GM18517 (cell line): ENCODE data around the gene SV2B.

Experiments
- ATAC-seq: cut with Tn5 transposase; IDR thresholded peaks from one replicate; pipeline ENCODE4 v1.9.1; 2021; ENCODE audit warnings: mild to moderate bottlenecking, moderate library complexity; ENCODE audit not compliant: unreplicated experiment

The SV2B gene

DNA sequence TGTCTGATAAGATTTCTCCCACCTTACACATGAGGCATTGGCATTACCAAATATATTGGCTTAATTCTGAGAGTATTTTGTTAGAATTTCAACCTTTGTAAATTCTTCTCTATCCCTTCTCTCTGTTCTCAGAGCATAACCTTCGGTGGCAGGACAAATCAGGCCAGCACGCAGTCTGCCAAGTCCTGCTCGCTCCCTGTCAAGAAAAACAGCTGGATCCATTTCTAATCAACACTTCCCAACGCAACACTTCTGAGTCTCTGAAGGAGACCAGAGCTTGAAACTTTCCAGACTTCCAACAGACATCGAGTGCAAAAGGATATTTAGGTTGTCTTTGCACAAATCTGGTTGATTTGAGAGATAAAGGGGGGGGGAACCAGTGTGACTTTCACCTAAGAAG lies 125.7 kb downstream of the SV2B start:
- no peak for ATAC-seq

DNA sequence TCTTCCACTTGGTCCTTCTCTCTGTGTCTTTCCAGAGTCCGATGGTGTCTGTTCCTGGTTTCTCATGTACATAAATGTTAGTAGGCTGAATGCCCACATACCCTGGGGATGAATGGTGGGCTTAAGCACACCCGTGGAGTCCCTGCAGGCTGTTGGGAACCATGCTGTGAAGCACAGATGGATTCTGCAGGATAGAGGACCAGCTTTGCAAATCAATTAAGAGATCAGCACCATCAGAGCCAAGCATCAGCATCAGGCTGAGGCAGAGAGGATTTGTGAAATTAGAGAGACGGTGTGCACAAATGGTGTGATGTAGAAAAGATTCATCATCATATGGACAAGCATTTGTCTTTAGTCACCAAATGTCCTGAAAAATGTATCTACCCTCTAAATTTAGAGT lies 127.1 kb downstream of the SV2B start:
- no peak for ATAC-seq

DNA sequence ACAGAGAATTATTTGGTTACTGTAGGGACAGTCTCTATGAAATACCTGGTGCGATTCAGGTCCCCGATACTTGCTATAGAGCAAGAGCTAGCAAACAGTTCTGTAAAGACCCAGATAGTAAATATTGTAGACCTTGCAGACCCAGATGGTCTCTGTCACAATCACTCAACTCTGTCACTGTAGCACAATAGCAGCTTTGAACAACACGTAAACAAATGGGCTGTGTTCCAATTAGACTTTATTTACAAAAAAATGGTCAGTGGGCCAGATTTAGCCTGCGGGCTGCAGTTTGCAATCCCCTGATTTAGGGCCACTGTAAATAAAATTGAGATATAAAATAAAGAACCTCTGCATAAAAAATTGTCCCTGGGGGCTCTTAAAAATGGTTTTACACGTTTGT lies 127.7 kb downstream of the SV2B start:
- no peak for ATAC-seq

GRCh38 chr15:91228383-91228782 lies 128.3 kb downstream of the SV2B start:
- ATAC-seq, result no peak

DNA sequence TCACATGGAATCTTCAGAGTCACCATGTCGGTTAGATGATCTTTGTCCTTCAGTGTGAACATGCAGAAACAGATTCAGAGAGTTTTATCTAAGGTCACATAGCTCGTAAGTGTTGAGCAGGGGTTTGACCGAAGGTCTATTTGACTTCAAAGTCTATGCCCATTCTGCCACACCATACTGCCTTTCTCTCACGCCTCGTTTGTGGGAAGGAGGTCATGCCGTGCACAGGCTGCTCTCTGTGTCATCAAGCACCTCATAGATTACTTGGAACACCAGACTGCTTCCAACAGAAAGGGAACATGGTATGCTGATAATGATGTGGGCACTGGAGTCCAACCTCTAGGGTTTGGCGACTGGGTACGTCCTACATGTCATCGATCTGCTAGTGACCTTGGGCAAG lies 128.8 kb downstream of the SV2B start:
- ATAC-seq, result no peak

DNA sequence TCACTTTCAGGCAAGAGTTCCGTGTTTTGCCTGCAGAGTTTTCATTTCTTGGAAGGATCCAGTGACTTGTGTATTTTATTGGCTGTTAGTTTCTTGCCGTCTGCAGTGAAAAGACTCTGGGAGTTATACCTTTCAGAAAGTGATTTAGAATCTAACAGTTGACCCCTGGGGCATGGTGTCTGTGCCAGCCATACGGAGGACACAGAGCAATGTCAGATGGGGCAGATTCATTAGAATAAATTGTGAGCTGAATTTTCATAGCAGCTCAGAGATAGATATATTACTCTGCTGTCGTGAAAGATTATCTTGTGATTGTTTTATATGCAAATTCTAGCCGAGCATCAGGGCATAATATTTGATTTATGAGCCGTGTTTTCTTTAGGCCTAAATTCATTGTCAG lies 131.6 kb downstream of the SV2B start:
- no peak for ATAC-seq

GRCh38 chr15:91234759-91235158 lies 134.7 kb downstream of the SV2B start:
- ATAC-seq, result no peak

DNA sequence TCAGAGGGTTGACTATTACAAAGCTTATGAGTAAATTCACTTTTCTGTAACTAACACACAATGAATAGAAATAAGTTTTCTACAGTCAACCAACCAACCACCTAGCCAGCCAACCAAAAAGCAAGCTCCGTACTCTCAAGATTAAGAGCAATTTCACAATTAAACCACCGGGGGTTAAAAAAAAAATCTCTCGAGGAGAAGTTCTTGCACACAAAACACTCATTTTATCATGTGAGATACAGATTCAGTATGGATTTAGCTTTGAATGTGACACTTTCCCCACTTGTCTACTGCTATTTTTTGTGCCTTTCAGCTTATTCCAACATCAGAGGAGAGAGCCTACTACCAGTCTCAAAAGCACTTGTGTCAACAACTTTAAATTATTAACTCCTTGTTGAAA lies 135.3 kb downstream of the SV2B start:
- ATAC-seq, result no peak

DNA sequence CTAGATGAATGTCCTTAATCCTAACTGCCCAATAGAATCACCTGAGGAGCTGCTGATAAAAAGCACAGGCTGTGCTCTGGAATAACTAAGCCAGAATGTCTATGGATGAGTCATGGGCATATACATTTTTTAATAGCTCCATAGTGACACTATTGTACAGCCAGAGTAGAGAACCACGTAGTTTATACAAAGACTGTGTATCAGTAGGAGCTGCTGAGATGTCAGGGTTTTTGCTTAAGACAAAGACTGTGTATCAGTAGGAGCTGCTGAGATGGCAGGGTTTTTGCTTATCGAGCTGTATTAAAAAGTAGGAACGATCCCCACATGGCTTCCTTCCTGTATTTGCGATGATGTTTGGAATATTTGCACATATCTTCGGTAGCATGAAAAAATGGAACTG lies 137.4 kb downstream of the SV2B start:
- no peak for ATAC-seq

DNA sequence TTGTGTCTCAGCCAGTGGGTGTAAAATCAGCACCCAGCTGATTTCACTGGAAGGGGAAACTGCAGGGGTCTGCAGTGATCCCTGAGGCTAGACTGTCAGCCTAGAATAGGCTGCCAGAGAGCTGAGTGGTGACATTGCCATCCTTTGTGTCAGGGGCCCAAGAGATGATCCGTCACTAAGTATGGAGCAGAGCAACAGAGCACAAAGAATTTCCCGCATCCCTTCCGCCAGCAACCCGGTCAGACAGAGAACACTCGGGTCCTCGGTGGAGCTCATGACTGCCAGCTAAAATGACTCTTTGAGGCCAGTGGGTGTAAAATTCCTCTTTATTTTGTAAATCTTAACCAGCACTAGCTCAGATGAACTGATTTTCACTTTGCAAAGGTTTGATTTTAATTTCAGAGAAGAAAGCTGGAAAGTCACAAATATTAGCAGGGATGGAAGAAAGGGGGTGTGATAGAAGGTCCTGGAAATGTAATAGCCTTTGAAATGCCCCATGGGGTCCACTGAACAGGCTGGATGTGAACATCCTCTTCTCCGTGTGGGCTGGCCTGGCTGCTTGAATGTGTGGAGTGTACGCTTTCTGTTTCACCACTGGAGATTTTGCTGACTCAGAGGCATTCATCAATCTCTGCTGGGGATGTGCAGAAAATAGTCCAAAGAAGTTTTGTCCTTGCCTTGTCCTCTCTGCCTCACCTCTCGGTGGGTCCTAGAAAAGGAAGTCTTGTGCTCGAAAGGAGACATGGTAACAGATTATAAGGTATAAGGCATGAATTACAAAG lies 138.8 kb downstream of the SV2B start:
- ATAC-seq, result no peak

DNA sequence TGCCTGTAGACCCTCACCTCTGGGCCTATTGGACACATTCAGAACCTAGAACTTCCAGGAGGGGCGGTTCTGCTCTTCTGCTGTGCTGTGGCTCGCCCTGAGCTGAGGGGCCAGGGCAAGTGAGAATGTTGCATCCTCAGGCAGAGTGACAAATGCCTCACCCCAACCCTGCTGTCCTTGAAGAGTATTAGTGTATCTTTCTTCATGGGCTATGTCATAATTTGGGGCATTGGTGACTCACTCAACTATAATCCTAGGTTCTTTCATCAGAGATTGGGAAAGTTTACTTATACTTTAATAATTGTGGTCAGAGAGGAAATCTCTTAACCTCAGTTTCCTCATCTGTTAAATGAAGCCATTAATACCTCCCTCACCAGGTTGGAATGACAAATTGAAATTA lies 143.8 kb downstream of the SV2B start:
- no peak for ATAC-seq

GRCh38 chr15:91244919-91245318 lies 144.9 kb downstream of the SV2B start:
- no peak for ATAC-seq

- ATAC-seq, result no peak
Observed at GRCh38 chr15:91246998-91247397, 146.9 kb downstream of the SV2B start.

- ATAC-seq, result no peak
Observed at GRCh38 chr15:91249591-91249990, 149.5 kb downstream of the SV2B start.

DNA sequence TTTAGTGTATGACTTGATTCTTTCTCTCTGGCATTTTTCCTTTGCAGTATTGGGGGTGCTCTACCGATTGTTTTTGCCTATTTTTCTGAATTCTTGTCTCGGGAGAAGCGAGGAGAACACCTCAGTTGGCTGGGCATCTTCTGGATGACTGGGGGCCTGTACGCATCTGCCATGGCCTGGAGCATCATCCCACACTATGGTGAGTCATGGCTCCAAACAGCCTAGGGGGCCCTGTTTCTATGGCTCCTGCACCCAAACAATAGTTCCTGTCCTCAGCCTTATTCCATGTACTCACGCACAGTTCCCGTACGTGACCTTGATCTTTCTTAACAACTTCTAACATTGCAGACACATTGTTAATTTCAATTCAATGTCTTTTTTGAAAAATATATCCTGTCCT lies 152.3 kb downstream of the SV2B start:
- ATAC-seq, result no peak

DNA sequence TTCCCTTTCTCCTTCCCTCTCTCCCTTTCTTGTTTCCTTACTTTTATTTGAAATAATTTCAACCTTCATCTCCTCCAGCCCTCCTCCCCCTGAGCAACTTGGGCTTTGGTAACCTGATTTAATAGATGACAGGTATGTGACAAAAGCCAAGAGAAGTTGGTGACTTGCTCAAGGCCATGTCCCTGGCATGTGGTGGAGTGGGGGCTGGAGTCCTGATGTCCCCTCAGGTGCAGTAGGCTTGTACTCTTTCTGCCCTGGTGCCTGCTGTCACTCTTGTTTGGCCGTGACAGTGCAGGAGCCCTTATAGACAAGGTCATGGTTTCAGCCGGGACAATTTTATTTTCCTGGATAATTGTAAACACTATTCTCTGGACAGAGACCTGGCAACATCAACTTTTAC lies 152.7 kb downstream of the SV2B start:
- ATAC-seq, result no peak

GRCh38 chr15:91253605-91254004 lies 153.5 kb downstream of the SV2B start:
- no peak for ATAC-seq

DNA sequence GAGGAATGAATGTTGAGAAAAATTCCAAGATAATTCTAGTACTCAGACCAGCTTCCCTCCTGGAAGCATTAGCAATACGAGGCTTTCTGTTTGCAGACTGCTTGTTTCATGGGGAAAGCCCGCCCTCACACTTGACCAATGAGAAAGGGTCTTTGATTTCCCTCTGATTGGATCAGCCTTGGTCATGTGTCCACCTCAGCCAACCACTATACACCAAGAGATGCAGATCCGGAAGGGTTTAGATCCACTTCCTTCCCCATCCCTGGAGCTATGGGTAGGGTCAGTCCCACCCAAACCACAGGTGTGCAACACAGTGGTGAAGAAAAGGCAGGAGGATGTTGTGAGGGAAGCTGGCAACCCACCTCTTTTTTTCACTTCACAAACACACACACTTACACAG lies 154.7 kb downstream of the SV2B start:
- ATAC-seq, result no peak

DNA sequence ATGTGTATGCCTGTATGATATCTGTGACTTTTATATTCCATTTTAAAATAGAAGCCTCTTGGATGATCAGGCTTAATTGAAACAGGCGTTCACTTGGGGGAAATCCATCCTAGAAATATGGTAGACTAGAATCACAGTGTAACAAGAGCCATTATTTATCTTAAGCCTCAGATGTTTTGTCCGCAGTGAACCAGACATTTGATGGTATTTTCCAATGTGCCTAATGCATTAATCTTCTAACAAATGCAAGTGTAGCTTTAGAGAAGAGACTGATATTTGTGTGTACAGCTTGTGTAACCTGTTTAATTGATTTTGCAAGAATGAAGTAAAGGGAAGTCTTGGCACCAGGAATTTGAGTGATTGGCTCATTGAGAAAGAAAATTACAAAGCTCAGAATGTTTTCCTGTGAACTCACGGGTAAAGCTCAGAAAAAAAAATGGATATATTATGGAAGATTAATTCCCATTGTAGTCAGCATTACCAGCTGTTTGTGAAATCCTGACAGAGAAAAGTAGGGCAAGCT lies 155.7 kb downstream of the SV2B start:
- no peak for ATAC-seq

GRCh38 chr15:91257746-91258414 lies 157.8 kb downstream of the SV2B start:
- ATAC-seq, result no peak

GRCh38 chr15:91258415-91258759 lies 158.3 kb downstream of the SV2B start:
- no peak for ATAC-seq

GRCh38 chr15:91259077-91259476 lies 159.0 kb downstream of the SV2B start:
- no peak for ATAC-seq

DNA sequence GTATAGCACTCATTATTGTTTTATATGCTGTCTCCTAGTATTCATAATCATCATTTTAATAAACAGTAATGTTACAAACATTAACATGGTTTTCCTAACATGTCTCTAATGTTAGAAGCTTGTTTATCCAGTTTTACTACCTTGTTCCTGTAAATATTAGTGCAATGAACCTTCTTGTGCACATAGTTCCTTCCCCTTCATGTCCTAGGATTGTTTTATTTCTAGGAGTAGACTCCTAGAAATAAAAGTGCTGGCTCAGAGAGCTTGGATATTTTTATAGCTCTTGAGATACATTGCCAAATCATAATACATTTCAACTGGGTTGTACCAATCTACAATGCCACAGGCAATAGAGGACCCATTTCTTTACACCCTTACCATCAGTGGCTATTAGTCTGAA lies 161.3 kb downstream of the SV2B start:
- no peak for ATAC-seq
